HG03439 (cell line): ENCODE results near the gene ICE2.

ENCODE experiments used
- ATAC-seq: cut with Tn5 transposase; IDR thresholded peaks from one replicate; pipeline ENCODE4 v1.9.1; 2021; ENCODE audit warnings: mild to moderate bottlenecking, moderate library complexity; ENCODE audit not compliant: unreplicated experiment

Gene ICE2

GRCh38 chr15:60507596-60508424 lies 28.9 kb upstream of the ICE2 start:
- ATAC-seq: peak; percentile 79

- ATAC-seq: no peak
Observed at GRCh38 chr15:60496853-60497252, 17.9 kb upstream of the ICE2 start.

- no peak for ATAC-seq
Observed at GRCh38 chr15:60494108-60494507, 15.2 kb upstream of the ICE2 start.

- ATAC-seq: no peak
Observed at GRCh38 chr15:60493166-60493565, 14.2 kb upstream of the ICE2 start.

- ATAC-seq: no peak
Observed at GRCh38 chr15:60486742-60487141, 7.8 kb upstream of the ICE2 start.

- no peak for ATAC-seq
Observed at GRCh38 chr15:60485365-60486055, 6.6 kb upstream of the ICE2 start.

- no peak for ATAC-seq
Observed at GRCh38 chr15:60483042-60483441, 4.1 kb upstream of the ICE2 start.

- ATAC-seq: no peak
Observed at GRCh38 chr15:60480888-60481287, 1.9 kb upstream of the ICE2 start.

GRCh38 chr15:60480149-60480548 lies 1.2 kb upstream of the ICE2 start:
- no peak for ATAC-seq

- ATAC-seq: peak; percentile 9
Observed at GRCh38 chr15:60479361-60480110, 594 bp upstream of the ICE2 start.

- ATAC-seq: no peak
Observed at GRCh38 chr15:60477916-60478565, 901 bp downstream of the ICE2 start.

GRCh38 chr15:60477164-60477563 lies 1.8 kb downstream of the ICE2 start:
- ATAC-seq: no peak

GRCh38 chr15:60476713-60477112 lies 2.2 kb downstream of the ICE2 start:
- no peak for ATAC-seq

- no peak for ATAC-seq
Observed at GRCh38 chr15:60473135-60473534, 5.8 kb downstream of the ICE2 start.

- no peak for ATAC-seq
Observed at GRCh38 chr15:60471314-60471713, 7.6 kb downstream of the ICE2 start.

GRCh38 chr15:60469893-60470641 lies 8.9 kb downstream of the ICE2 start:
- no peak for ATAC-seq

- ATAC-seq: no peak
Observed at GRCh38 chr15:60464836-60465630, 13.9 kb downstream of the ICE2 start.

GRCh38 chr15:60462027-60462426 lies 16.9 kb downstream of the ICE2 start:
- ATAC-seq: no peak

GRCh38 chr15:60460931-60461330 lies 18.0 kb downstream of the ICE2 start:
- ATAC-seq: no peak

GRCh38 chr15:60458721-60459120 lies 20.2 kb downstream of the ICE2 start:
- ATAC-seq: no peak
